ENCODE data around the gene MBP.

GRCh38 chr18:77077401-77077800 is 55.2 kb downstream of the MBP start:
- TF ChIP-seq CTCF (IDR thresholded peaks at IDR 0.05; ENCODE audit: insufficient read depth, low read length) = no peak
- TF ChIP-seq, protein P1, sequence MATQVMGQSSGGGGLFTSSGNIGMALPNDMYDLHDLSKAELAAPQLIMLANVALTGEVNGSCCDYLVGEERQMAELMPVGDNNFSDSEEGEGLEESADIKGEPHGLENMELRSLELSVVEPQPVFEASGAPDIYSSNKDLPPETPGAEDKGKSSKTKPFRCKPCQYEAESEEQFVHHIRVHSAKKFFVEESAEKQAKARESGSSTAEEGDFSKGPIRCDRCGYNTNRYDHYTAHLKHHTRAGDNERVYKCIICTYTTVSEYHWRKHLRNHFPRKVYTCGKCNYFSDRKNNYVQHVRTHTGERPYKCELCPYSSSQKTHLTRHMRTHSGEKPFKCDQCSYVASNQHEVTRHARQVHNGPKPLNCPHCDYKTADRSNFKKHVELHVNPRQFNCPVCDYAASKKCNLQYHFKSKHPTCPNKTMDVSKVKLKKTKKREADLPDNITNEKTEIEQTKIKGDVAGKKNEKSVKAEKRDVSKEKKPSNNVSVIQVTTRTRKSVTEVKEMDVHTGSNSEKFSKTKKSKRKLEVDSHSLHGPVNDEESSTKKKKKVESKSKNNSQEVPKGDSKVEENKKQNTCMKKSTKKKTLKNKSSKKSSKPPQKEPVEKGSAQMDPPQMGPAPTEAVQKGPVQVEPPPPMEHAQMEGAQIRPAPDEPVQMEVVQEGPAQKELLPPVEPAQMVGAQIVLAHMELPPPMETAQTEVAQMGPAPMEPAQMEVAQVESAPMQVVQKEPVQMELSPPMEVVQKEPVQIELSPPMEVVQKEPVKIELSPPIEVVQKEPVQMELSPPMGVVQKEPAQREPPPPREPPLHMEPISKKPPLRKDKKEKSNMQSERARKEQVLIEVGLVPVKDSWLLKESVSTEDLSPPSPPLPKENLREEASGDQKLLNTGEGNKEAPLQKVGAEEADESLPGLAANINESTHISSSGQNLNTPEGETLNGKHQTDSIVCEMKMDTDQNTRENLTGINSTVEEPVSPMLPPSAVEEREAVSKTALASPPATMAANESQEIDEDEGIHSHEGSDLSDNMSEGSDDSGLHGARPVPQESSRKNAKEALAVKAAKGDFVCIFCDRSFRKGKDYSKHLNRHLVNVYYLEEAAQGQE (IDR thresholded peaks at IDR 0.05; ENCODE audit: insufficient replicate concordance, low read depth) = no peak
- no peak for TF ChIP-seq POLR2AphosphoS5 (IDR thresholded peaks at IDR 0.05; ENCODE audit: low read depth)

Measured in HL-60 (cell line).